GM21619 (cell line): Measurements from ENCODE around the gene STMN3.

ENCODE experiments used
- ATAC-seq: cut with Tn5 transposase; IDR thresholded peaks from one replicate; pipeline ENCODE4 v1.9.1; 2021; ENCODE audit not compliant: unreplicated experiment

STMN3 gene

GRCh38 chr20:63653041-63653973 is at the start of gene STMN3:
STMN3 (minus strand) TSS chr20:63653424; CDS start chr20:63653345, 79 bp downstream.
- ATAC-seq = no peak

DNA sequence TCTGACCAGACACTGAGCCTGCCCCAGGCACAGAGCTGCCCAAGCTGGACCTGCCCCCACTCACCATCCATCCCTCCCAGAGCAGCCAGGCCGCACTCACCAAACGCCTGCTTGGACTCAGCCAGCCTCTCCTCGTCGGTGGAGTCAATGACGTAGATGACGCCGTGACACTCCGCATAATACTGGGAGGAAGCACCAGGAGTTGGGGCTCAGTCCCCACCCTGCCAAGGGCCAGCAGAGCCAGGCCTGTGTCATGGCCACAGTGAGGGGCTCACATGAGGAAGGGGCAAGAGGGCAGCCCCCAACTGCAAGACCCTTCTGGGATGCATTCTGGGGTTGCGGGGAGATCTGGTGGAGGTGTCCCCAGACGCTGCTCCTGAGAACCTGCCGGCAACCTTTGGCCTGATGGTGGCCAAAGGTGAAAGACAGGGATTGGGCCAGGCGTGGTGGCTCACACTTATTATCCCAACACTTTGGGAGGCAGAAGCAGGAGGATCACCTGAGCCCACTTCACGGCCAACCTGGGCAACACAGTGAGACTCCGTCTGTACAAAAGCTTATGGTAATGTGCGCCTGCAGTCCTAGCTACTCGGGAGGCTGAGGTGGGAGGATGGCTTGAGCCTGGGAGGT is 48.9 kb upstream of the STMN3 start:
- no peak for ATAC-seq

DNA sequence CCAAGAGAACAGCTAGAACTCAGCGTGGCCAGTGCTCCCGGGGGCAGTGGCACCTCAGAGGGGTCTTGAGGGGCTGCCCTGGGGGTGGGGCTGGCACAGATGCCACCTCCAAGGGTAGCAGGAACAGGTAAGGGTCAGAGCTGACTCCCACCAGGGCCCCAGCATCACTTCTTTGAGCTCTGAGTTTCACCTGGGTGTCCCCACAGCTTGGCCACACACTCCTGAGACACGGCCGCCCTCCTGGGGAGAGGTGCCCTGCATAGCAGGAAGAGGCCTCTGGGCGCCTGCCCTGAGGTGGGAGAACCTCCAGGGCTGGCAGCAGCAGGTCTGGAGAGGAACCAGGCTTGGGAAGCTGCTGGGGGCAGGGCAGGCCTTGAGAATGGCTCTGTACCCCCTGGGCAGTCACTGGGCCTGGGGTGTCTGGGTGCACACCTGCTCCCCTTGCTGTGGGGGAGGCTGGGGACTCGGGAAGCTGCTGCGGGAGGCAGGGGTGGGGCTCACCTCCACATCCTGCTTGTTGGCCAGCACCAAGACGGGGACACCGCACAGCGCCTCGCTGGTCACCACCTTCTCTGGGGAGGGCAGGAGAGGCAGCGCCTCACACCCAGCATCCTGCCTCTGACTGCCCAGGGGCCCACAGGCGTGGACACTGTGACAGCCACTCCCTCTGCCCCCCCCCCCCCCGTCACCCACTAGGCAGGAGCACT is 48.3 kb upstream of the STMN3 start:
- no peak for ATAC-seq

DNA sequence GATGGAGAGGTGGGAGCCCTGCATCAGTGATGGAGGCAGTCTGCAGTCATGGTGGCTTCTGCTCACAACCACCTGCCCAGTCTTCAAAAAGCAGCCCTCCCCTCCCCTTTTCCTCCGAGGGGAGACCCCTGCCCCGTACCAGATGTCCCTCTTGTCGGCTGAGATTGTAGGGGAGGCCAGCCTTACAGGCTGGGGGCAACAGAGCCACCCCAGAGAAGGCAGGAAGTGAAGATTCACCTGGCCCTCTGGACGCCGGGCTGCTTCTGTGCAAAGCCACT is 47.8 kb upstream of the STMN3 start:
- ATAC-seq = no peak

DNA sequence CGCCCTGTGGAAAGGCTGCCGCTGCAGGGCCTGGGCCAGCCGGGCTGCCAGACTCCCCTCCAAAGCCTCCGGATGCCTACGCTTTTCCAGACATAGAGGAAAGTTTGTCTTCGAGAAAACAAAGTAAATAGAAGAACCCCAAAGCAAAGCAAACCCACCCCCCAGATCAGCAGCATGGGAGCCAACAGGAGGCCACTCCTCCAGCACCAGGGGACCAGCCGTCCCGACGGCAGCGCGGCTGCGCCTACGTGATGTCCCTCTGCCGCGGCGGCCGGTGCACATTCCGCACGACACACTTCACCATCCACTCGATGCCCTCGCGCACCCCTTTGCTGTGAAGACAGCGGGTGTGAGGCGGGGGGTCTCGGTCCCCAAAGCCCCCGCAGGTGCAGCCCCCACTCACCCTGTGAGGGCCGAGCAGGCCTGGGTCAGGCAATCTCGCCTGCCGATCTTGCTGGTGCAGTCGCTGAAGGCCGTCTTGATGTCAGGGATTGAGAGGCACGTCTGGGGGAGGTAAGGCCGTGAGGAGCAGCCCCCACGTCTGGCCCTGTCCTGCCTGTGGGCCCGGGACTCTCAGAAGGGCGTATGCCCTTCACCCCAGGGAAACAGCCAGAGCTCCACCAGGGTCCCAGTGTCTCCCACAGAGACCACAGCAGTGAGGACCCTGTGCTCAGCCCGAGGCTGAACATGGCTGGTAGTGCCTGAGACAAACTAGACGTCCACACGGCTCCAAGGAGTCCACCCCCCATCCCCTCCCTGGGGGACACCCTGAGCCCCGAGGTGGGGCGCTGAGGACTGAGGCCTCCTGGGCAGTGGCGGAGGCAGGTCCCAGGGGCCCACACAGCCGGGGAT is 47.2 kb upstream of the STMN3 start:
- no peak for ATAC-seq

GRCh38 chr20:63699466-63700198 is 46.4 kb upstream of the STMN3 start:
- no peak for ATAC-seq

DNA sequence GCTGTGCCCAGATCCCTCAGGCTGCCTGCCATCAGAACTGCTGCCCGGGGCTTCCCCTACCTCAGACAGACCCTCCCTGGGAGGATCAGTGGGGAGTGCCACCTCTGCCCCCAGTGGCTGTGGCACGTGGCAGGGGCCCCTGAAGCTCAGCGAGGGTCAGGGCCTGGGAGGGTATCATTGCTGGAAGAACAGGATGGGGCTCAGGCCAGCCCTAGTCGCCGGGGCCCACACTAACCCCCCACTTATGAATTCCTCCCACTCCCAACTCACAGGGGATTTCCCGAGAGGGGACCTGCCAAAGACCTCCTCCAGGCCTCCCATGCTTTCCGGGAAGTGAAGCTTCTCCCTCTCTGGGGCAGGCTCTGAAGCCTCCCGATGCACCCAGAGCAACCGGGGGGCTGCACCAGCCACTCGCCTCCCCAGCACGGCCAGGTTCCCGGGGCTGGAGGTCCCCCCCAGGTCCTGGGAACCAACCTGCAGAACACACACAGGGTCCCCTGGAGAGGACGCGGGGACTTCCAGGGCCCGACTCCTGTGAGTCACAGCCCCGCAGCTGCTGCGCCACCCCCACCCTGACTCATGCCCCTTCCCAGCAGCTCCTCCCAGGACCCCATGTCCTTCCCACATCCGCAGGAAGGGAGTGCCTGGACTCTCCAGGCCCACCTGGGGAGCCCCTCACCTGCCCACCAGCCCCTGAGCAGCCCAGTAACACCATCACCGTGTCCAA is 45.7 kb upstream of the STMN3 start:
- no peak for ATAC-seq

DNA sequence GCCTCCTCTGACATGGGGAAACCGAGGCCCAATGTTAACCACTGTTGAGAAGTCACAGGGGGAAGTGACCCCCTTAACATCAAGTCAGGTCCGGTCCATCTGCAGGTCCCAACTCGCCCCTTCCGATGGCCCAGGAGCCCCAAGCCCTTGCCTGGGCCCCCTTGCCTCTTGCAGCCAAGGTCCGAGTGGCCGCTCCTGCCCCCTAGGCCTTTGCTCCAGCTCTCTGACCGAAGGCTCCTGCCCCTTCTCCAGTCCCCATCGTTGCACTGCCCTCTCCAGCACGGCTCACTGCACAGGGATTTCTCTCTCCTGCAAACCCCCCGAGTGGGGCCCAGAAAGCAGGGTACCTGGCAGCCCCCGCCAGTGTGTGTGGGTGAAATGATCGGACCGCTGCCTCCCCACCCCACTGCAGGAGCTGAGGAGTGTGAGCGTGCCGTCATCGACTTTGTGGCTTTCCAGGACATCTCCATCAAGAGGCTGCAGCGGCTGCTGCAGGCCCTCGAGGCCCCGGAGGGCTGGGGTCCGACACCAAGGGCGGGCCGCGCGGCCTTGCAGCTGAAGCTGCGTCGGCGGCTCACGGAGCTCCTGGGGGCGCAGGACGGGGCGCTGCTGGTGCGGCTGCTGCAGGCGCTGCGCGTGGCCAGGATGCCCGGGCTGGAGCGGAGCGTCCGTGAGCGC is 44.8 kb upstream of the STMN3 start:
- ATAC-seq = no peak

DNA sequence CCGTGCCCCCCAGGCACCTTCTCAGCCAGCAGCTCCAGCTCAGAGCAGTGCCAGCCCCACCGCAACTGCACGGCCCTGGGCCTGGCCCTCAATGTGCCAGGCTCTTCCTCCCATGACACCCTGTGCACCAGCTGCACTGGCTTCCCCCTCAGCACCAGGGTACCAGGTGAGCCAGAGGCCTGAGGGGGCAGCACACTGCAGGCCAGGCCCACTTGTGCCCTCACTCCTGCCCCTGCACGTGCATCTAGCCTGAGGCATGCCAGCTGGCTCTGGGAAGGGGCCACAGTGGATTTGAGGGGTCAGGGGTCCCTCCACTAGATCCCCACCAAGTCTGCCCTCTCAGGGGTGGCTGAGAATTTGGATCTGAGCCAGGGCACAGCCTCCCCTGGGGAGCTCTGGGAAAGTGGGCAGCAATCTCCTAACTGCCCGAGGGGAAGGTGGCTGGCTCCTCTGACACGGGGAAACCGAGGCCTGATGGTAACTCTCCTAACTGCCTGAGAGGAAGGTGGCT is 44.2 kb upstream of the STMN3 start:
- no peak for ATAC-seq

- ATAC-seq = no peak
Measured at GRCh38 chr20:63696628-63697356, 43.6 kb upstream of the STMN3 start, which contains the start of gene TNFRSF6B. TNFRSF6B (plus strand) TSS chr20:63696652; CDS start chr20:63696768, 116 bp downstream.

DNA sequence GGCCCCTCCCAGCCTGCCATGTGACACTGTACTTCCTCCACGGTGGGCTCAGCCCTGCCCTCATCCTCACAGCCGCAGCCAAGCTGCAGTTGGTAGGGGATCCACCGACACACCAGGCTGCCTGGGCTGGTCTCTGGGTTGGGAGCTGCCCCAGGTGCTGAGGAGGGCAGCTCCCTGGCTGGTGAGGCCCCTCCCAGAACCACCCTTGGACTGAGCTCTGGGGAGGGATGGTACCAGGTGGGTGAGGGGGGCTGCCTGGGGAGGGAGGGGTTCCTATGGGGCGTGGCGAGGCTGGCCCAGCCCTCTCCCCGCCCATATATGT is 43.0 kb upstream of the STMN3 start:
- no peak for ATAC-seq

GRCh38 chr20:63695424-63696305 is 42.4 kb upstream of the STMN3 start:
- ATAC-seq = no peak

DNA sequence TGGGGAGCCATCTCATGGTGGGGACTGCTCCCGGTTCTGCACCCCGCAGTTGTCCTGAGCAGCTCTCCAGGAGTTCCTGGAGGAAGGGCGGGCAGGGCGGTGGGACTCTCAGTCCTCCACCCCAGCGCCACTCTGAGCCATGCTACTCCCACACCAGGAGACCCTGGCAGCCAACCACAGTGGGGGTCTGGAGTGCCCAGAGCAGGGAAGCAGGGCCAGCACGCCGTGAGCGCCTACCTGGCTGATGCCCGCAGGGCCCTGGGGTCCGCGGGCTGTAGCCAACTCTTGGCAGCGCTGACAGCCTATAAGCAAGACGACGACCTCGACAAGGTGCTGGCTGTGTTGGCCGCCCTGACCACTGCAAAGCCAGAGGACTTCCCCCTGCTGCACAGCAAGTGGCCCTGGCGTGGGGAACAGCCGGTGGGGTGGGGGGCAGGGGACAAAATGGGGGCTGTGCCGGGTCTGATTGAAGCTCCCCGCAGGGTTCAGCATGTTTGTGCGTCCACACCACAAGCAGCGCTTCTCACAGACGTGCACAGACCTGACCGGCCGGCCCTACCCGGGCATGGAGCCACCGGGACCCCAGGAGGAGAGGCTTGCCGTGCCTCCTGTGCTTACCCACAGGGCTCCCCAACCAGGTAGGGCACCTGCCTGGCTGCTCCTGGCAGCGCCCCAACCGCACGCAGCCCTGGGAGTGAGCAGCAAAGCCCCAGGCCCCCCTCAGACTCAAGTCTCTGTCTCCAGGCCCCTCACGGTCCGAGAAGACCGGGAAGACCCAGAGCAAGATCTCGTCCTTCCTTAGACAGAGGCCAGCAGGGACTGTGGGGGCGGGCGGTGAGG is 41.6 kb upstream of the STMN3 start:
- ATAC-seq = no peak

GRCh38 chr20:63693733-63694583 is 40.7 kb upstream of the STMN3 start:
- no peak for ATAC-seq

GRCh38 chr20:63693083-63693732 is 40.0 kb upstream of the STMN3 start:
- no peak for ATAC-seq
